Melanocyte of skin (primary cell): ENCODE data around the gene NUP85. TPM values are rescaled to one million over a fixed set of nuclear protein-coding genes. Genes with fewer than 3 reads are reported as not detected.

Source experiments
- total RNA-seq, 2 donors: library from RNA; depleted of rRNA; stranded (reverse); fragments of >200 nt; gene quantifications; 2 replicates each; pipeline ENCODE4 v1.2.3, GENCODE V29; 2012

Gene NUP85
- 10 to 100 TPM; 36.8 to 59.9 TPM for total RNA-seq

GRCh38 chr17:75205037-75205792 lies at the start of gene NUP85:
Gene NUP85, plus strand, starts transcription at chr17:75205679. Its CDS starts 83 bp downstream, at chr17:75205762.

GRCh38 chr17:75182569-75183436 lies 22.7 kb upstream of the NUP85 start, which contains the start of gene SUMO2:
Gene SUMO2, minus strand, starts transcription at chr17:75182959. Its CDS starts 125 bp downstream, at chr17:75182834.

GRCh38 chr17:75261336-75262111 lies 56.0 kb downstream of the NUP85 start, which contains the start of the genes GGA3 and MRPS7:
Gene GGA3, minus strand, starts transcription at chr17:75261606. Its CDS starts 19 bp downstream, at chr17:75261587.
Gene MRPS7, plus strand, starts transcription at chr17:75261879. Its CDS starts 22 bp downstream, at chr17:75261901.

GRCh38 chr17:75270966-75271232 lies 65.4 kb downstream of the NUP85 start, which contains the start of gene MIF4GD:
Gene MIF4GD, minus strand, starts transcription at chr17:75271231. Its CDS starts 1,036 bp downstream, at chr17:75270195.

Other genes starting within 250 kb of the NUP85 start
- gene HID1, start 232.9 kb upstream of the NUP85 start, total RNA-seq: not detected
- gene CDR2L, start 218.0 kb upstream of the NUP85 start, total RNA-seq: 1 to 10 TPM; 4.1 to 6.0 TPM
- 10 to 100 TPM; 29.3 to 36.0 TPM for gene MRPL58, start 193.0 kb upstream of the NUP85 start, total RNA-seq
- gene ATP5PD, start 158.7 kb upstream of the NUP85 start, total RNA-seq: 100 to 1,000 TPM; 218 to 264 TPM
- gene KCTD2, start 158.5 kb upstream of the NUP85 start, total RNA-seq: 10 to 100 TPM; 16.0 to 20.0 TPM
- gene SLC16A5, start 117.7 kb upstream of the NUP85 start, total RNA-seq: 10 to 100 TPM; 12.0 to 17.0 TPM
- gene ARMC7, start 95.7 kb upstream of the NUP85 start, total RNA-seq: 1 to 10 TPM; 3.8 to 4.0 TPM
- gene NT5C, start 73.9 kb upstream of the NUP85 start, total RNA-seq: 10 to 100 TPM; 40.3 to 42.6 TPM
- gene JPT1, start 51.2 kb upstream of the NUP85 start, total RNA-seq: 100 to 1,000 TPM; 109 to 238 TPM
- gene SUMO2, start 22.7 kb upstream of the NUP85 start, total RNA-seq: 10 to 100 TPM; 55.1 to 86.6 TPM
- 10 to 100 TPM; 13.8 to 15.0 TPM for gene GGA3, start 55.9 kb downstream of the NUP85 start, total RNA-seq
- 10 to 100 TPM; 55.7 to 82.6 TPM for gene MRPS7, start 56.2 kb downstream of the NUP85 start, total RNA-seq
- gene MIF4GD, start 65.6 kb downstream of the NUP85 start, total RNA-seq: 10 to 100 TPM in 1 of 2 donors, 1 to 10 TPM in 1; 4.7 to 10.7 TPM
- gene SLC25A19, start 83.8 kb downstream of the NUP85 start, total RNA-seq: 10 to 100 TPM in 1 of 2 donors, 1 to 10 TPM in 1; 4.5 to 11.0 TPM
- gene GRB2, start 200.0 kb downstream of the NUP85 start, total RNA-seq: 10 to 100 TPM; 70.5 to 91.6 TPM